Loucy (cell line): ENCODE measurements around the gene RREB1.
"Not testable (repeated sequence)": the region's sequence is repeated elsewhere in the genome, so short reads cannot be mapped to it uniquely, and the experiment has no call there.

Experiments
- H2AFZ ChIP-seq: fragments of 200-600 bp; sonication (generic); 2 replicates; pipeline ENCODE4 v1.6.0; 2016; ENCODE audit warnings: antibody characterized with exemption, mild to moderate bottlenecking, low read length, moderate library complexity
- H3F3A ChIP-seq: fragments of 200-600 bp; 2 replicates; pipeline ENCODE4 v1.6.0; 2016; ENCODE audit warnings: antibody characterized with exemption, low read depth, mild to moderate bottlenecking
- H3K27me3 ChIP-seq: fragments of 200-600 bp; sonication (generic); 2 replicates; pipeline ENCODE4 v1.6.1; 2014; ENCODE audit warnings: low read length, mild to moderate bottlenecking; ENCODE audit not compliant: insufficient read depth, poor library complexity, severe bottlenecking
- H3K36me3 ChIP-seq: fragments of 200-600 bp; sonication (generic); 2 replicates; pipeline ENCODE4 v1.6.1; 2016; ENCODE audit warnings: low read length; ENCODE audit not compliant: insufficient read depth
- H3K4me1 ChIP-seq: fragments of 200-600 bp; sonication (generic); 2 replicates; pipeline ENCODE4 v1.5.1; 2014; ENCODE audit warnings: low read length, mild to moderate bottlenecking; ENCODE audit not compliant: insufficient read depth, poor library complexity, severe bottlenecking
- H3K4me2 ChIP-seq: fragments of 200-600 bp; sonication (generic); 2 replicates; pipeline ENCODE4 v1.6.0; 2014; ENCODE audit warnings: antibody characterized with exemption, low read length, low read depth, mild to moderate bottlenecking; ENCODE audit not compliant: poor library complexity, severe bottlenecking
- H3K4me3 ChIP-seq: fragments of 200-600 bp; sonication (generic); 2 replicates; pipeline ENCODE4 v1.5.1; 2014; ENCODE audit warnings: low read length, mild to moderate bottlenecking, mixed read lengths; ENCODE audit not compliant: poor library complexity, severe bottlenecking
- H3K79me2 ChIP-seq: fragments of 200-600 bp; sonication (generic); 2 replicates; pipeline ENCODE4 v1.6.1; 2014; ENCODE audit warnings: low read length; ENCODE audit not compliant: insufficient read depth
- H3K9ac ChIP-seq: fragments of 200-600 bp; sonication (generic); 2 replicates; pipeline ENCODE4 v1.6.0; 2014; ENCODE audit warnings: mild to moderate bottlenecking, low read depth, low read length, moderate library complexity; ENCODE audit not compliant: poor library complexity, severe bottlenecking
- H3K9me2 ChIP-seq: fragments of 200-600 bp; sonication (generic); replicated peaks from 2 replicates; pipeline ENCODE4 v1.6.1; 2016; ENCODE audit warnings: low read depth, low read length, mixed read lengths
- H3K9me3 ChIP-seq: fragments of 200-600 bp; sonication (generic); 2 replicates; pipeline ENCODE4 v1.6.1; 2014; ENCODE audit warnings: mild to moderate bottlenecking, antibody characterized with exemption, low read length, low read depth; ENCODE audit not compliant: insufficient read depth
- H4K20me1 ChIP-seq: fragments of 200-600 bp; sonication (generic); 2 replicates; pipeline ENCODE4 v1.6.0; 2014; ENCODE audit warnings: antibody characterized with exemption, low read length, mild to moderate bottlenecking; ENCODE audit not compliant: insufficient read depth, poor library complexity, severe bottlenecking
- EZH2phosphoT487 ChIP-seq: fragments of 200-600 bp; IDR thresholded peaks from 2 replicates; pipeline ENCODE4 v1.6.1; 2018; ENCODE audit warnings: antibody characterized with exemption, mild to moderate bottlenecking, moderate library complexity, borderline replicate concordance
- TF ChIP-seq, protein P1 (sequence below): fragments of 200-600 bp; sonication (generic); conservative IDR thresholded peaks from 2 replicates; pipeline ENCODE4 v1.5.1; 2014; ENCODE audit warnings: mild to moderate bottlenecking, antibody characterized with exemption, low read length

The RREB1 gene

DNA sequence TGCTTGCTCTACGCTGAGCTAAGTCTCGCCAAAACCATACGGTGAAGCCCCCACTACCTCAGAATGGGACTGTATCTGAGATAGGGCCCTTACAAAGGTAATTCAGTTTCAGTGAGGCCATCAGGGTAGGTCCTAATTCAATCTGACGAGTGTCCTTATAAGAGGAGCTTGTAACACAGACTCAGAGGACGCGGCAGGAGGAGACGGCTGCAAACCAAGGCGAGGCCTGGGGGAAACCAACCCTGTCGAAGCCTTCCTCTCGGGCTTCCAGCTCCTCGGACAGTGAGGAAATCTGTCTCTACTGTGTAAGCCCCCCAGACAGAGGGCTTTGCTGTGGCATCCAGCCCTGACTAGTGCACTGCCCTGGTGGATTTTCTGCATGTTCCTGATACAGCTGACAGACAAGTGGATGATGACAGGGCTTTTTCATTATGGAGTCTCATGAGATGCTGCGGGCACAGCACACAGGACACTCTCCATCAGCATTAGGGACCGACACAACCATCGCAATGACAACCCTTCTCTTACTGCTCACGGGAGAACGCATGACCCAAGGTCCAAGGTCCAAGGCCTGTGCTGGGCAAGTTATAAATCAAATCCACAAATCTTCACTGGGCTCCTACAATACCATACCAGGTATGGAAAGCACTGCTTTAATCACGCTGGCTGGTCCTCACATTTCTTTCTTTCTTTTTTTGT is 157.1 kb downstream of the RREB1 start:
- Histone ChIP-seq H3K4me3 (no peak overlapping the region), H3K9me2 (no peaks in the 10 kb centered on the region), H3F3A (no peaks in the 10 kb centered on the region), H3K4me2 (no peak overlapping the region), H3K27me3 (no peaks in the 10 kb centered on the region), H3K4me1 (no peaks in the 10 kb centered on the region), H4K20me1 (no peaks in the 10 kb centered on the region), H3K9ac (no peak overlapping the region), H3K79me2 (no peaks in the 10 kb centered on the region), H3K9me3 (no peaks in the 10 kb centered on the region), H2AFZ (no peak overlapping the region), H3K36me3 (no peaks in the 10 kb centered on the region)
- TF ChIP-seq, protein P1, sequence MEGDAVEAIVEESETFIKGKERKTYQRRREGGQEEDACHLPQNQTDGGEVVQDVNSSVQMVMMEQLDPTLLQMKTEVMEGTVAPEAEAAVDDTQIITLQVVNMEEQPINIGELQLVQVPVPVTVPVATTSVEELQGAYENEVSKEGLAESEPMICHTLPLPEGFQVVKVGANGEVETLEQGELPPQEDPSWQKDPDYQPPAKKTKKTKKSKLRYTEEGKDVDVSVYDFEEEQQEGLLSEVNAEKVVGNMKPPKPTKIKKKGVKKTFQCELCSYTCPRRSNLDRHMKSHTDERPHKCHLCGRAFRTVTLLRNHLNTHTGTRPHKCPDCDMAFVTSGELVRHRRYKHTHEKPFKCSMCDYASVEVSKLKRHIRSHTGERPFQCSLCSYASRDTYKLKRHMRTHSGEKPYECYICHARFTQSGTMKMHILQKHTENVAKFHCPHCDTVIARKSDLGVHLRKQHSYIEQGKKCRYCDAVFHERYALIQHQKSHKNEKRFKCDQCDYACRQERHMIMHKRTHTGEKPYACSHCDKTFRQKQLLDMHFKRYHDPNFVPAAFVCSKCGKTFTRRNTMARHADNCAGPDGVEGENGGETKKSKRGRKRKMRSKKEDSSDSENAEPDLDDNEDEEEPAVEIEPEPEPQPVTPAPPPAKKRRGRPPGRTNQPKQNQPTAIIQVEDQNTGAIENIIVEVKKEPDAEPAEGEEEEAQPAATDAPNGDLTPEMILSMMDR, result no peak
- no peak for TF ChIP-seq EZH2phosphoT487

DNA sequence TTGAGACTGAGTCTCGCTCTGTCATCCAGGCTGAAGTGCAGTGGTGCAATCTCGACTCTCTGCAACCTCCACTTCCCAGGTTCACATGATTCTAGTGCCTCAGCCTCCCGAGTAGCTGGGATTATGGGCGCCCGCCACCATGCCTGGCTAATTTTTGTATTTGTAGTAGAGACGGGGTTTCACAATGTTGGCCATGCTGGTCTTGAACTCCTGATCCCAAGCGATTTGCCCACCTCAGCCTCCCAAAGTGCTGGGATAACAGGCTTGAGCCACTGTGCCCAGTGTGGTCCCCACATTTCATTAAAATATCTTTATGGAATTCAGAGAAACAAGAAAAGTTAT is 157.6 kb downstream of the RREB1 start:
- not testable (repeated sequence) for H3K36me3 ChIP-seq, H4K20me1 ChIP-seq, H3K4me1 ChIP-seq, H3K4me2 ChIP-seq, H3K4me3 ChIP-seq, H3K27me3 ChIP-seq, H2AFZ ChIP-seq, H3F3A ChIP-seq, H3K9me2 ChIP-seq, H3K79me2 ChIP-seq, H3K9ac ChIP-seq, H3K9me3 ChIP-seq

DNA sequence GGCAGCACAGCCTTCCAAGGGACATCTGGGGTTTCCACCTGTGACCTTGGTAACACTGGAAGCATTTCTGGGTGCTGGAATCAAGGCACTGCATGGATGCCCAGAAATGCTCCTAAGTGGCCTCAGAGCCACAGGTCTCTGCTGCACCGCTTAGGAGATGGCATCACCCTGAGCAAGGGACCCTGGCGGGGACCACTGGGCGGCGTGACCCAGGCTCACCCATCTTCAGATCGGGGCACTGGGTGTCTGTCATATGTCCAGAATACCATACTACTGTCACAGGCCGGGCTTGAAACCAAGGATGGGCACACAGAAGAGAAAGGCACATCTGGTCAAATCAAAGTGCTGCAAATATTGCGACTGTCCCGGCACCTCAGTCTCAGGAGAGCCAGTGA is 159.3 kb downstream of the RREB1 start:
- Histone ChIP-seq H3K4me3 (no peak overlapping the region), H3K4me1 (no peaks in the 10 kb centered on the region), H3K36me3 (no peaks in the 10 kb centered on the region), H3K9me2 (no peaks in the 10 kb centered on the region), H4K20me1 (no peaks in the 10 kb centered on the region), H3K4me2 (no peak overlapping the region), H3K9ac (no peak overlapping the region), H3K79me2 (no peaks in the 10 kb centered on the region), H3K9me3 (no peaks in the 10 kb centered on the region), H3F3A (no peaks in the 10 kb centered on the region), H2AFZ (no peak overlapping the region), H3K27me3 (no peaks in the 10 kb centered on the region)
- TF ChIP-seq, protein P1, result no peak
- TF ChIP-seq EZH2phosphoT487, result no peak

DNA sequence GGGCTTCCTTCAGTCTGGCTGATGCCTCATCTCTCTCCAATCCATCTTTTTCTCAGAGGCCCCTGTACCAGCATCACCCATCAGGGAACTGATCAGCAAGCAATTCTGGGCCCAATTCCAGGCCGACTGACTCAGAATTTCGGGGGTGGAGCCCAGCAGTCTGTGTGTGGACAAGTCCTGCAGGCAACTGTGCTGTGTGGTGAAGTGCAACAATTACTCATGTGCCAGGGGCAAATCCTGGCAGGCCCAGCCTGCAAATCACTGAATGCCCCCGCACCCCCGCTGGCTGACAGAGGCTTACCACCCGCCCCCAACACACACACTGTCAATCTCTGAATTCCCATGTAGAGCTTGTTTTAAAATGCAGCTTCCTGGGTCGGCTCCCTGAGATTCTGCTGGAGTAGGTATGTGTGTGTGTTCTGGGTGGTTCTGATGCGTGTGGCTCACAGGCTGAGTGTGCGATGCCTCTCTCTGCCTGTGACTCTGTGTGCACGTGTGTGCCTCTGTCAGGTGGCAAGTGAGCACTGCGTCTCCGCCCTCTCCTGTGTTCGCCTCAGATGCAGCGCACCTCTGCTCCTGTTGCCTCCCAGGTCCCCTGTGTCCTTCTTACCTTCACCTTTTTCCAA is 159.8 kb downstream of the RREB1 start:
- no peaks in the 10 kb centered on the region for H3K9me3 ChIP-seq
- H3K79me2 ChIP-seq, result no peaks in the 10 kb centered on the region
- no peak overlapping the region for H3K4me3 ChIP-seq
- no peaks in the 10 kb centered on the region for H3F3A ChIP-seq
- H3K36me3 ChIP-seq, result no peaks in the 10 kb centered on the region
- no peak for TF ChIP-seq EZH2phosphoT487
- TF ChIP-seq, protein P1, result no peak
- H4K20me1 ChIP-seq, result no peaks in the 10 kb centered on the region
- H3K9me2 ChIP-seq, result no peaks in the 10 kb centered on the region
- no peaks in the 10 kb centered on the region for H3K4me1 ChIP-seq
- H3K27me3 ChIP-seq, result no peaks in the 10 kb centered on the region
- no peak overlapping the region for H3K4me2 ChIP-seq
- H3K9ac ChIP-seq, result no peak overlapping the region
- no peak overlapping the region for H2AFZ ChIP-seq
